Duodenal mucosa (tissue), 2 donors: ENCODE measurements around the gene KIF6.

ENCODE experiments used
- H3K27ac ChIP-seq: one replicate; pipeline ENCODE4 v1.7.0; 2013; ENCODE audit warnings: low read depth, low read length
- H3K27me3 ChIP-seq, 2 donors: one replicate each; pipeline ENCODE4 v1.7.0; 2013; ENCODE audit warnings: low read length in 2 of 2, control low read depth in 1 of 2; ENCODE audit not compliant: insufficient read depth in 2 of 2, control insufficient read depth in 1 of 2
- H3K36me3 ChIP-seq, 2 donors: one replicate each; pipeline ENCODE4 v1.7.0; 2013; ENCODE audit warnings: low read length in 2 of 2, control low read depth in 1 of 2; ENCODE audit not compliant: insufficient read depth in 2 of 2, control insufficient read depth in 1 of 2
- H3K4me1 ChIP-seq, 2 donors: one replicate each; pipeline ENCODE4 v1.7.0; 2013; ENCODE audit warnings: low read length in 2 of 2, control low read depth in 1 of 2; ENCODE audit not compliant: insufficient read depth in 2 of 2, control insufficient read depth in 1 of 2
- H3K4me3 ChIP-seq, 2 donors: one replicate each; pipeline ENCODE4 v1.7.0; 2013; ENCODE audit warnings: low read length in 2 of 2, low read depth in 1 of 2
- H3K9ac ChIP-seq, 2 donors: one replicate each; pipeline ENCODE4 v1.7.0; 2013; ENCODE audit warnings: low read length in 2 of 2, low read depth in 1 of 2
- H3K9me3 ChIP-seq, 2 donors: one replicate each; pipeline ENCODE4 v1.7.0; 2013; ENCODE audit warnings: low read length in 2 of 2, control low read depth in 1 of 2; ENCODE audit not compliant: control insufficient read depth in 1 of 2

Gene KIF6

GRCh38 chr6:39608652-39609345 is 116.4 kb downstream of the KIF6 start:
- Histone ChIP-seq H3K9ac (no peak overlapping the region), H3K27ac (no peak overlapping the region), H3K9me3 (no peaks in the 10 kb centered on the region), H3K36me3 (no peaks in the 10 kb centered on the region), H3K4me1 (no peaks in the 10 kb centered on the region), H3K4me3 (no peak overlapping the region), H3K27me3 (no peaks in the 10 kb centered on the region)

GRCh38 chr6:39602601-39603519 is 122.3 kb downstream of the KIF6 start:
- no peaks in the 10 kb centered on the region for H3K27me3 ChIP-seq
- H3K4me1 ChIP-seq: no peaks in the 10 kb centered on the region
- no peaks in the 10 kb centered on the region for H3K36me3 ChIP-seq
- H3K9me3 ChIP-seq: no peaks in the 10 kb centered on the region
- no peak overlapping the region for H3K4me3 ChIP-seq
- H3K9ac ChIP-seq: no peak overlapping the region
- no peak overlapping the region for H3K27ac ChIP-seq

GRCh38 chr6:39599973-39600372 is 125.2 kb downstream of the KIF6 start:
- Histone ChIP-seq H3K4me3 (no peak overlapping the region), H3K27ac (no peak overlapping the region), H3K9me3 (no peaks in the 10 kb centered on the region)

GRCh38 chr6:39599341-39599740 is 125.9 kb downstream of the KIF6 start:
- Histone ChIP-seq H3K4me1 (no peaks in the 10 kb centered on the region), H3K4me3 (no peak overlapping the region), H3K36me3 (no peaks in the 10 kb centered on the region), H3K27me3 (no peaks in the 10 kb centered on the region), H3K9ac (no peak overlapping the region), H3K9me3 (no peaks in the 10 kb centered on the region), H3K27ac (no peak overlapping the region)

More at GRCh38 chr6:39599973-39600372, 125.2 kb downstream of the KIF6 start:
- H3K27me3 ChIP-seq: no peaks in the 10 kb centered on the region
- H3K36me3 ChIP-seq: no peaks in the 10 kb centered on the region
- no peak overlapping the region for H3K9ac ChIP-seq
- H3K4me1 ChIP-seq: no peaks in the 10 kb centered on the region

GRCh38 chr6:39594285-39594684 is 130.9 kb downstream of the KIF6 start:
- Histone ChIP-seq H3K36me3 (no peaks in the 10 kb centered on the region), H3K9ac (no peak overlapping the region), H3K27me3 (no peaks in the 10 kb centered on the region), H3K9me3 (no peaks in the 10 kb centered on the region), H3K27ac (no peak overlapping the region), H3K4me1 (no peaks in the 10 kb centered on the region), H3K4me3 (no peak overlapping the region)

- Histone ChIP-seq H3K27me3 (no peaks in the 10 kb centered on the region), H3K4me3 (no peak overlapping the region), H3K27ac (no peak overlapping the region), H3K36me3 (no peaks in the 10 kb centered on the region), H3K4me1 (no peaks in the 10 kb centered on the region), H3K9me3 (no peaks in the 10 kb centered on the region), H3K9ac (no peak overlapping the region)
Observed at GRCh38 chr6:39593646-39594045, 131.6 kb downstream of the KIF6 start.

- Histone ChIP-seq H3K9me3 (no peaks in the 10 kb centered on the region), H3K27me3 (no peaks in the 10 kb centered on the region), H3K4me1 (no peaks in the 10 kb centered on the region), H3K27ac (no peak overlapping the region), H3K4me3 (no peak overlapping the region), H3K36me3 (no peaks in the 10 kb centered on the region), H3K9ac (no peak overlapping the region)
Observed at GRCh38 chr6:39590871-39591393, 134.3 kb downstream of the KIF6 start.

- Histone ChIP-seq H3K4me3 (no peak overlapping the region), H3K27ac (no peak overlapping the region), H3K9me3 (no peaks in the 10 kb centered on the region), H3K4me1 (no peaks in the 10 kb centered on the region), H3K9ac (no peak overlapping the region), H3K36me3 (no peaks in the 10 kb centered on the region), H3K27me3 (no peaks in the 10 kb centered on the region)
Observed at GRCh38 chr6:39587080-39587479, 138.1 kb downstream of the KIF6 start.

GRCh38 chr6:39585641-39586040 is 139.6 kb downstream of the KIF6 start:
- Histone ChIP-seq H3K27ac (no peak overlapping the region), H3K4me1 (no peaks in the 10 kb centered on the region), H3K9ac (no peak overlapping the region), H3K27me3 (no peaks in the 10 kb centered on the region), H3K36me3 (no peaks in the 10 kb centered on the region), H3K9me3 (no peaks in the 10 kb centered on the region), H3K4me3 (no peak overlapping the region)

- H3K36me3 ChIP-seq: no peaks in the 10 kb centered on the region
- H3K9me3 ChIP-seq: no peaks in the 10 kb centered on the region
- no peaks in the 10 kb centered on the region for H3K4me1 ChIP-seq
- no peak overlapping the region for H3K9ac ChIP-seq
- no peak overlapping the region for H3K4me3 ChIP-seq
- no peak overlapping the region for H3K27ac ChIP-seq
- H3K27me3 ChIP-seq: no peaks in the 10 kb centered on the region
Observed at GRCh38 chr6:39577446-39578165, 147.6 kb downstream of the KIF6 start.
